Loucy (cell line): ENCODE data around the gene CKMT2.

Experiments used
- H2AFZ ChIP-seq: fragments of 200-600 bp; sonication (generic); 2 replicates; pipeline ENCODE4 v1.6.0; 2016; ENCODE audit warnings: antibody characterized with exemption, mild to moderate bottlenecking, low read length, moderate library complexity
- H3F3A ChIP-seq: fragments of 200-600 bp; 2 replicates; pipeline ENCODE4 v1.6.0; 2016; ENCODE audit warnings: antibody characterized with exemption, low read depth, mild to moderate bottlenecking
- H3K27me3 ChIP-seq: fragments of 200-600 bp; sonication (generic); 2 replicates; pipeline ENCODE4 v1.6.1; 2014; ENCODE audit warnings: low read length, mild to moderate bottlenecking; ENCODE audit not compliant: insufficient read depth, poor library complexity, severe bottlenecking
- H3K36me3 ChIP-seq: fragments of 200-600 bp; sonication (generic); 2 replicates; pipeline ENCODE4 v1.6.1; 2016; ENCODE audit warnings: low read length; ENCODE audit not compliant: insufficient read depth
- H3K4me1 ChIP-seq: fragments of 200-600 bp; sonication (generic); 2 replicates; pipeline ENCODE4 v1.5.1; 2014; ENCODE audit warnings: low read length, mild to moderate bottlenecking; ENCODE audit not compliant: insufficient read depth, poor library complexity, severe bottlenecking
- H3K4me2 ChIP-seq: fragments of 200-600 bp; sonication (generic); 2 replicates; pipeline ENCODE4 v1.6.0; 2014; ENCODE audit warnings: antibody characterized with exemption, low read length, low read depth, mild to moderate bottlenecking; ENCODE audit not compliant: poor library complexity, severe bottlenecking
- H3K4me3 ChIP-seq: fragments of 200-600 bp; sonication (generic); 2 replicates; pipeline ENCODE4 v1.5.1; 2014; ENCODE audit warnings: low read length, mild to moderate bottlenecking, mixed read lengths; ENCODE audit not compliant: poor library complexity, severe bottlenecking
- H3K79me2 ChIP-seq: fragments of 200-600 bp; sonication (generic); 2 replicates; pipeline ENCODE4 v1.6.1; 2014; ENCODE audit warnings: low read length; ENCODE audit not compliant: insufficient read depth
- H3K9ac ChIP-seq: fragments of 200-600 bp; sonication (generic); 2 replicates; pipeline ENCODE4 v1.6.0; 2014; ENCODE audit warnings: mild to moderate bottlenecking, low read depth, low read length, moderate library complexity; ENCODE audit not compliant: poor library complexity, severe bottlenecking
- H3K9me2 ChIP-seq: fragments of 200-600 bp; sonication (generic); replicated peaks from 2 replicates; pipeline ENCODE4 v1.6.1; 2016; ENCODE audit warnings: low read depth, low read length, mixed read lengths
- H3K9me3 ChIP-seq: fragments of 200-600 bp; sonication (generic); 2 replicates; pipeline ENCODE4 v1.6.1; 2014; ENCODE audit warnings: mild to moderate bottlenecking, antibody characterized with exemption, low read length, low read depth; ENCODE audit not compliant: insufficient read depth
- H4K20me1 ChIP-seq: fragments of 200-600 bp; sonication (generic); 2 replicates; pipeline ENCODE4 v1.6.0; 2014; ENCODE audit warnings: antibody characterized with exemption, low read length, mild to moderate bottlenecking; ENCODE audit not compliant: insufficient read depth, poor library complexity, severe bottlenecking
- EZH2phosphoT487 ChIP-seq: fragments of 200-600 bp; IDR thresholded peaks from 2 replicates; pipeline ENCODE4 v1.6.1; 2018; ENCODE audit warnings: antibody characterized with exemption, mild to moderate bottlenecking, moderate library complexity, borderline replicate concordance
- TF ChIP-seq, protein P1 (sequence below): fragments of 200-600 bp; sonication (generic); conservative IDR thresholded peaks from 2 replicates; pipeline ENCODE4 v1.5.1; 2014; ENCODE audit warnings: mild to moderate bottlenecking, antibody characterized with exemption, low read length

Gene CKMT2

DNA sequence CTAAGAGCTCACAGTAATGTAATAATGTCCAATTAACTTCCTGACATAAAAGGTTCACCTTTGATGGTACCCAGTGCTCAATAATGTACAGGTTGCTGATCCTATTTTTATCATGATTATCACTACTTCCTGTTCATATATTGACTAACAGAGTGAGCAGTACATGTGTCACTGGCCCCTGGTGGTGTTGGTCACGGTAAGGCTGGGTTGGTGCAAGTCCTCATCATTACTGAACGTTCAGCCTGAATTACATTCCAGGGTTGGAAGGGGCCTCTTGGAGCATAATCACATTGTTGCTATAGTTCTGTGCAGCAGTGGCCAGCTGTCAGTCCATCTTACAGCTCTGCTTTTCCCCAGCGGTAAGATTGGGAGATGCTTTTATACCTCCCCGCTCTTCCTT lies 24.2 kb upstream of the CKMT2 start:
- H3K79me2 ChIP-seq, result no peaks in the 10 kb centered on the region
- TF ChIP-seq, protein P1, sequence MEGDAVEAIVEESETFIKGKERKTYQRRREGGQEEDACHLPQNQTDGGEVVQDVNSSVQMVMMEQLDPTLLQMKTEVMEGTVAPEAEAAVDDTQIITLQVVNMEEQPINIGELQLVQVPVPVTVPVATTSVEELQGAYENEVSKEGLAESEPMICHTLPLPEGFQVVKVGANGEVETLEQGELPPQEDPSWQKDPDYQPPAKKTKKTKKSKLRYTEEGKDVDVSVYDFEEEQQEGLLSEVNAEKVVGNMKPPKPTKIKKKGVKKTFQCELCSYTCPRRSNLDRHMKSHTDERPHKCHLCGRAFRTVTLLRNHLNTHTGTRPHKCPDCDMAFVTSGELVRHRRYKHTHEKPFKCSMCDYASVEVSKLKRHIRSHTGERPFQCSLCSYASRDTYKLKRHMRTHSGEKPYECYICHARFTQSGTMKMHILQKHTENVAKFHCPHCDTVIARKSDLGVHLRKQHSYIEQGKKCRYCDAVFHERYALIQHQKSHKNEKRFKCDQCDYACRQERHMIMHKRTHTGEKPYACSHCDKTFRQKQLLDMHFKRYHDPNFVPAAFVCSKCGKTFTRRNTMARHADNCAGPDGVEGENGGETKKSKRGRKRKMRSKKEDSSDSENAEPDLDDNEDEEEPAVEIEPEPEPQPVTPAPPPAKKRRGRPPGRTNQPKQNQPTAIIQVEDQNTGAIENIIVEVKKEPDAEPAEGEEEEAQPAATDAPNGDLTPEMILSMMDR, result no peak
- no peak for TF ChIP-seq EZH2phosphoT487
- H3K4me2 ChIP-seq, result no peak overlapping the region

DNA sequence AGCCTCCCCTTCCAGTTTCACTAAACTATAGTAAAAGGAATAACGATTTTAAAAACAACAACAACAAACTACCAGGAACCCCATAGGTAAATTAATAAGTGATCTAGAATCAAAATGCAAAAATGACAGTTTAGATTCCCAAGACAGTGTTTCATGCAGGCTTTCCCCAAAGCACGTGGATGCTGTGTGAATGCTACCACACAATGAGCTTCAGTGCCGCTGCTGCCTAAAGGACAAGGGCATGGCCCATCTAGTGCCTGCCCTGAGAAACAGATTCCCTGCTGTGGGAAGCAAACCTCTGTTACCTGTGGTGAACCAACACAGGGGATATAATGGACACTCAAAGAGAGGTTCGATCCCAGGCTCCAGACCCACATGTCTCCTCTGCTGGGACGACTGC lies 23.7 kb upstream of the CKMT2 start:
- Histone ChIP-seq H4K20me1 (no peaks in the 10 kb centered on the region), H3K36me3 (no peaks in the 10 kb centered on the region)
- TF ChIP-seq EZH2phosphoT487, result no peak

More for the DNA sequence above, 24.2 kb upstream of the CKMT2 start:
- Histone ChIP-seq H3K4me1 (no peaks in the 10 kb centered on the region), H3K9me2 (no peaks in the 10 kb centered on the region), H3K4me3 (no peak overlapping the region), H3F3A (no peaks in the 10 kb centered on the region), H4K20me1 (no peaks in the 10 kb centered on the region), H3K27me3 (no peaks in the 10 kb centered on the region), H3K36me3 (no peaks in the 10 kb centered on the region), H3K9me3 (no peaks in the 10 kb centered on the region), H3K9ac (no peak overlapping the region), H2AFZ (no peak overlapping the region)

DNA sequence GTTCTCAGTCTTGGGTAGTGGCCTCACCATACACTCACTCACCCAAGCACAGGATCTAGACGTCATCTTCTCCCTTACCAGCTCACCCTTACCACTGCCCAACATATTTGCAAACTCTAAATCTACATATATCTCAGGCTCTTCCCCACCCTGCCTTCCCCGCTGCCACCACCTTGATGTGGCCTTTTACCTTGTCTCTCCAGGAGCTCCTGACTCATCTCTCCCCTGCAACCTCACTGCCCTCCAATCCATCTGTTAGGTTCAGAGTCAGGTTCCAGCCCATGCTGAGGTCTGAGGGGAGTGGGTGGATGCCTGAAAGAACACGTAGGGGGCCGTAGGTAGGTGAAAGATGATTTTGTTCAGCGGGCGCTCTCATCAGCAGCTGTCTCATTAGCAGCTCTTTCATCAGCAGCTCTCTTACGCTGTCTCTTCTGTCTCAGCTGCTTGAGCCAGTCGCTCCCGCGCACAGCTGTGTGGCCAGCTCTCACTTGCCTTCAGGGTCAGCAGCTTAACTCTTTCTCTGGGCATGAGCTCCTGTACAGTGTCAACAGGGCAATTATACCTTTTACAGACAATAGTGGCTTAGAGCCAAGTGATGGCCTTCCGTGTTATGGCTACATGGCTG lies 23.1 kb upstream of the CKMT2 start:
- no peak overlapping the region for H2AFZ ChIP-seq
- no peaks in the 10 kb centered on the region for H4K20me1 ChIP-seq
- no peaks in the 10 kb centered on the region for H3K9me2 ChIP-seq
- TF ChIP-seq, protein P1, result no peak
- no peaks in the 10 kb centered on the region for H3K4me1 ChIP-seq
- H3K9me3 ChIP-seq, result no peaks in the 10 kb centered on the region
- no peak overlapping the region for H3K4me3 ChIP-seq
- H3K4me2 ChIP-seq, result no peak overlapping the region
- H3K27me3 ChIP-seq, result no peaks in the 10 kb centered on the region
- H3K36me3 ChIP-seq, result no peaks in the 10 kb centered on the region
- H3K9ac ChIP-seq, result no peak overlapping the region
- H3F3A ChIP-seq, result no peaks in the 10 kb centered on the region
- H3K79me2 ChIP-seq, result no peaks in the 10 kb centered on the region

More for the DNA sequence above, 23.7 kb upstream of the CKMT2 start:
- Histone ChIP-seq H3K79me2 (no peaks in the 10 kb centered on the region), H3K9ac (no peak overlapping the region), H3F3A (no peaks in the 10 kb centered on the region), H3K9me3 (no peaks in the 10 kb centered on the region), H3K4me3 (no peak overlapping the region), H3K27me3 (no peaks in the 10 kb centered on the region), H2AFZ (no peak overlapping the region), H3K4me2 (no peak overlapping the region), H3K4me1 (no peaks in the 10 kb centered on the region), H3K9me2 (no peaks in the 10 kb centered on the region)

DNA sequence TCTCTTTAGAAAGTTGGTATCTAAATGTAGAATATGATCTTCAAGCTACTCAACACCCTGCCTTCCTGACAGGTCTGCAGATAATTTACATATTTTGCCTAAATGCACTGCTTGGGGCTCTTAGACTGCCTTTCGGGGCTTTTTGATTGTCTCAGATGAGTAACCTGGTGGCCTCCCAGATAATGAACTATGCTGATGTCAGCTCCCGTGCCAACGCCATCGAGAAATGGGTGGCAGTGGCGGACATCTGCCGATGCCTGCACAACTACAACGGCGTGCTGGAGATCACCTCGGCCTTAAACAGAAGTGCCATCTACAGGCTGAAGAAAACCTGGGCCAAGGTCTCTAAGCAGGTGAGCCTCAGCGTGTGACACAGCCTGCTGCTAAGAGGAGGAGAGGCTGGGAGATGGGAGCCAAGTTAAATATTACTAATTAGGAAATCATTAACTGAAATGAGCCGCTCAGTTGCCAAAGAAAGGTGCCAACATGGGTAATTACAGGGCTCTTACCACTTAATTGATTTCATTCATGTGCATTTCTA lies 20.8 kb upstream of the CKMT2 start:
- H3K4me1 ChIP-seq, result no peaks in the 10 kb centered on the region
- no peaks in the 10 kb centered on the region for H3F3A ChIP-seq
- H2AFZ ChIP-seq, result no peak overlapping the region
- H3K27me3 ChIP-seq, result no peaks in the 10 kb centered on the region
- no peaks in the 10 kb centered on the region for H3K9me3 ChIP-seq
- H3K9ac ChIP-seq, result no peak overlapping the region
- H3K4me3 ChIP-seq, result no peak overlapping the region
- H3K36me3 ChIP-seq, result no peaks in the 10 kb centered on the region
- TF ChIP-seq EZH2phosphoT487, result no peak
- TF ChIP-seq, protein P1, result no peak
- H4K20me1 ChIP-seq, result no peaks in the 10 kb centered on the region
- H3K9me2 ChIP-seq, result no peaks in the 10 kb centered on the region
- no peaks in the 10 kb centered on the region for H3K79me2 ChIP-seq
- no peak overlapping the region for H3K4me2 ChIP-seq
